ENCODE results near the gene TBX10.
A peak's percentile ranks its signal among the peaks of the same experiment; 100 is the strongest.
"Not testable (repeated sequence)": the region's sequence is repeated elsewhere in the genome, so short reads cannot be mapped to it uniquely, and the experiment has no call there.

Gene TBX10

GRCh38 chr11:67632982-67633755, 6.4 kb downstream of the TBX10 start:
- H3K27ac ChIP-seq = no peak overlapping the region
- no peak for DNase-seq (ENCODE audit: low read depth, low spot score)

DNA sequence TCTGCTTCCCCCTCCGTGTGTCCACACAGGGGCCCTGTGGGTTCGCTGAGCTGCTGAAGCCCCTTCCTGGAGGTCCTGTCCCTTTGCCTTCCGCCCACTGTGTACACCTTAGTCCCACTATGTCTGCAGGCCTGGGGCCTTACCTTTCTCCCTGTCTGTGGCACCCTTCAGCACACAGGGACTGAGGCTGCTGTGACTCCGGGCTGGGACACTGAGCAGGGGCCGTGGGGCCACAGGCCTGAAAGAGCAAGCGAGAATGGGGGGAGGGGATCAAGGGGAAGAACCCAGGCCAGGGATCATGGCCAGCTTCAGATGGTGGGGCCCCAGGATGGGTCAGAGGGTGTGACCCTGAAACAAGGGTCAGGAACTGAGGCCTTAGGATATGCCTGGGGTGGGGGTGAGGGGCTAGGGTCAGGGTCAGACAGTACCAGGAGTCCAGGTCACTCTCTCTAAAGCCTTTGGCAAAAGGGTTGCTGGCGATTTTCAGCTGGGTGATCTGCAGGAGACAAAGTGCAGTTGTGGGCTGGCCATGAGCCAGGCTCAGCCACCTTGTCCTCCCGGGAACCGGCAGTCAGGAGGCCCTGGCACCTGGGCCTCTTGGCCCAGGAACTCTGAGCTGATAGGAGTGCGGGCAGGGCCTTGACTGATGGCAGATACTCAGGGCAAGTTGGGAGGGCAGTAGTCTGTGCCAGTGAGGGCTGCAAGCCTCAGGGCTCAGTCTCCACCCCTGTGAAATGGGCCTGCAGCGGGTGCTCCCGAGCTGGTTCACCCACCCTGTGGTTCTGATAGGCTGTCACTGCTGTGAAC, 7.2 kb downstream of the TBX10 start:
- no peak for DNase-seq (ENCODE audit: low read depth, low spot score)
- H3K27ac ChIP-seq = no peak overlapping the region

GRCh38 chr11:67631853-67632174, 7.7 kb downstream of the TBX10 start:
- DNase-seq (ENCODE audit: low read depth, low spot score) = no peak
- H3K27ac ChIP-seq = no peak overlapping the region

- no peak for DNase-seq (ENCODE audit: low read depth, low spot score)
- no peak overlapping the region for H3K27ac ChIP-seq
These were observed 8.2 kb downstream of the TBX10 start for GRCh38 chr11:67631411-67631810.

- DNase-seq (ENCODE audit: low read depth, low spot score) = no peak
These were observed 8.6 kb downstream of the TBX10 start for GRCh38 chr11:67630943-67631331.

DNA sequence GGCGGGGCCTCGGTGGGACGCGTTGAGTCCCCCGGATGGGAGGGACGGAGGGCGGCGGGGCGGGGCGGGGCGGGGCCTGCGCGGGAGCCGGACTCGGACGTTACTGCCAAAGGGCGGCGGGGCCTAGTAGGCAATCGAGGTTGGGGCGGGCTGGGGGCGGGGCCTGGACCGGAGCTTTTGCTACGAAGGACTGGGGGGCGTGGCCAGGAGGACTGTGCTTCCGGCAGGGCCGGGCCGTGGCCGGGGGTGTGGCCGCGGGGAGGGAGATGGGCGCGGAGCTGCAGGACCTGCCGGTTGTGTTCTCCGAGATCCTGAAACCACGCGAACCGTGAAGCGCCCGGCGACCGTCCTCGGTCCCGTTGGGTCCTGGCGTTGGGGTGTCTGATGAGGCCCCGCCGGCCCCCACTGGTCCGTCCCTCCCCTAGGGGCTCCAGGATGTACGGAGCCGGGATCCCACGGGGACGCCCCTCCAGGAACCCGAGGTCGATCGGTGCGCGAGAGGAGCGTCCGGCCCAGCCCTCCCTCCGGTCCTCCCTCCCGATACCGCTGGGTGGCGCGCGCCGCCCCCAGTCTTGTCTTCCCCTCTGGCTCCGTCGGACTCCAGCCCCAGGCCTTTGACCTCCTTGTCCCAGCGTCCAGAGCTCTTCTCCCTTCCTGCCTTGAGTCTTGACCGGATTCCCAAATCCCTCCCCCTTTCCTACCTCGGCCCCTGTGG, 9.2 kb downstream of the TBX10 start:
- peak; percentile 79 for DNase-seq (ENCODE audit: low read depth, low spot score)
- H3K27ac ChIP-seq = peak overlapping the region; percentile 77

More at GRCh38 chr11:67630943-67631331, 8.6 kb downstream of the TBX10 start:
- peak overlapping the region; percentile 77 for H3K27ac ChIP-seq

GRCh38 chr11:67629386-67630227, 10.0 kb downstream of the TBX10 start, which contains the start of gene NUDT8:
Gene NUDT8 (minus strand): TSS chr11:67629937. CDS start chr11:67629911, 26 bp downstream.
- peak within 1 kb of the TSS; percentile 77 for H3K27ac ChIP-seq
- no peak for DNase-seq (ENCODE audit: low read depth, low spot score)

DNA sequence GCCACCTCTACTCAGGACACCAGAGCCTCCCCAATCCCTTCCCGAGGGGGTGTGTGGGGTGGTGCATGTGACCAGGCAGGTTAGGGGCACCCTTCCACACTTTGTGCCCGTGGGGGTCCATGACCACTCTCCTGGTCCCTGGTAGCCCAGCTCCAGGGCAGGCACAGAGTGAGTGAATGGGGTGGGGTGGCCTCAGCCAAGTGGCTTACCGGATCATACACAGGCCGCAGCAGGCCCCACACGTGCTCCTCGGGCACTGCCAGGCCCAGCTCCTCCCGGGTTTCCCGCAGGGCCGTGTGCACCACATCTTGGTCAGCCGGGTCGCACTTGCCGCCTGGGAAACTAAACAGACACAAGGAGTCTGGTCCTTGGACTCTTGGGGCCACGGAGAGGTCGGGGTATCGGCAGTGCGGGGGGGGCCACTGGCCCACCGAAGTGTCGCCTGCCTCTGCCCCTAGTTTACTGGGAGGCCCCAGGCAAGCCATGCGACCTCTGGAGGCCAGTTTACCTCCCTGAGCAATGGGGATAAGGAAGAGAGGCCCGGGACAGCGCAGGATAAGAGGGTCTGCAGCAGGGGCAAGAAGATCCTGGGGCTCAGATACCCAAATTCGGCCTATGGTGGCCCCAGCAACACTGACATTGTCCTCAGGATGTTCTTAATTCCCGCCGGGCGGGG, 10.7 kb downstream of the TBX10 start:
- no peak for DNase-seq (ENCODE audit: low read depth, low spot score)
- no peak overlapping the region for H3K27ac ChIP-seq

DNA sequence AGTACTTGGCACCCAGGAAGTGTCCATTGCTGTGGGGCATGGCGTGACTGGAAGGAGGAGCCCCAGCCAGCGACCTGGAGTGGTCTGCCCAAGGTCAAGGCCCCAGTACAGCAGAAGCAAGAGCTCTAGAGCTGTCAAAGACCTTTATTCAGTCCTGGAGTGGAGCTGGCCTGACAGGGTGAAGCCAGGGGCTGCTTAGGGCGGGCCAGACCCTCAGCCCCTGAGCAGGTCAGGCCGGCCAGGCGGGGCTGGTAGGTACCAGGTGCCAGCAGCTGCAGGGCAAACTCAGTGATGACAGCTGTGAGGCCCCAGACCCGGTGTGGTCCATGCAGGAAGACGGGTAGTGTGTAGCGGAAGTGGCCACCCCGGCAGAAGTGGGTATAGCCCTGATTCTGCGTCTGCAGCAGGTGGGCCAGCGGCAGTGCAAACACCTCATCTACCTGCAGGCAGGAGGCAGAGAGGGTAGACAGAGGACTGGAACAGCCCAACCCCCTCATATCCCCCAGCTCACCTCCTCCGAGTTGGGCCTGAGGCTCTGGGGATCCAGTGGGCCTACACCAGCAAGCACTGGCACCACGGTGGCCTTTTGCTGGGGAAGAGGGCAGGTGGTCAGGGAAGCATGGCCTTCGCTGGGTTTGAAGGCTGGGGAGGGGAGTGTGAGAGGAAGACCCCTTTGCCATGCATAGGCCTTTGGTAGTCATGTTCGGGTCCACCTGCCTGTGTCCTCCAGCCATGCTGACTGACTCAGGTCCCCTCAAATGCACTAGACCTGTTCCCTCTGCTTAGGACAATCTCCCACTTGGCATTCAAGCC, 11.5 kb downstream of the TBX10 start:
- no peak for DNase-seq (ENCODE audit: low read depth, low spot score)
- H3K27ac ChIP-seq = no peak overlapping the region

DNA sequence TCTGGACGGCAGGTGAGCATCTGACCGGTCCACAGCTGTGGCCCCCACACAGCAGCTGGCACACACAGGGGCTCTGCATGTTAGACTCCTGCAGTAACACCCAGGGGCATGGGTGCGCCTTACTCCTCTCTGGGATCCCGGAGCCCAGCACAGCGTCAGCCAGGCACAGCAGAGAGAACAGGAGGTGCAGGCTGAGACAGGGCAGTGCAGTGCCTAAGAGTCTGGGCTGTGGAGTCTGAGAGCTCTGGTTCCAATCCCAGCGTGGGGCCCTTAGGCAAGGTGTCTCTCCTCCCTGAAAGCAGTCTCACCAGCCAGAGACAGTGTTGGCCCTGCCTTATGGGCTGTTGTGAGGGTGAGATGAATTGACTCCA, 12.1 kb downstream of the TBX10 start:
- no peak overlapping the region for H3K27ac ChIP-seq

DNA sequence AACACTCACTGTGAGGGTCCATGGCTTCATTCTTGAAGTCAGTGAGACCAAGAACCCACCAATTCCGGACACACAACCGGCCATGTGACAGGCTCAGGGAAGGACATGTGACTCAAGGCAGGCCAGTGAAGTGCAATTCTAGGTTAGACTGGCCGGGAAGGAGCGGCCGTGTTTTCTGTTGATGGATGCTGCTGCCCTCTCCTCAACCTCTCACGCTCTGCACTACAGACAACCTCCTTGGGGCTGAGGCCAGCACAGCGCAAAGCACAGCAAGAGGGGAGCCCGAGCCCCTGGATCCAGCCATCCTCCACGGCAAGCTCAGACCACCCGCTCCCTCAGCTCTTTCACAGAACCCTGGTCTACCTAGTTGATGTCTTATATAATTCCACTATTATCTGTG, 12.6 kb downstream of the TBX10 start:
- no peak overlapping the region for H3K27ac ChIP-seq
- no peak for DNase-seq (ENCODE audit: low read depth, low spot score)

More for the DNA sequence above, 12.1 kb downstream of the TBX10 start:
- DNase-seq (ENCODE audit: low read depth, low spot score) = no peak

DNA sequence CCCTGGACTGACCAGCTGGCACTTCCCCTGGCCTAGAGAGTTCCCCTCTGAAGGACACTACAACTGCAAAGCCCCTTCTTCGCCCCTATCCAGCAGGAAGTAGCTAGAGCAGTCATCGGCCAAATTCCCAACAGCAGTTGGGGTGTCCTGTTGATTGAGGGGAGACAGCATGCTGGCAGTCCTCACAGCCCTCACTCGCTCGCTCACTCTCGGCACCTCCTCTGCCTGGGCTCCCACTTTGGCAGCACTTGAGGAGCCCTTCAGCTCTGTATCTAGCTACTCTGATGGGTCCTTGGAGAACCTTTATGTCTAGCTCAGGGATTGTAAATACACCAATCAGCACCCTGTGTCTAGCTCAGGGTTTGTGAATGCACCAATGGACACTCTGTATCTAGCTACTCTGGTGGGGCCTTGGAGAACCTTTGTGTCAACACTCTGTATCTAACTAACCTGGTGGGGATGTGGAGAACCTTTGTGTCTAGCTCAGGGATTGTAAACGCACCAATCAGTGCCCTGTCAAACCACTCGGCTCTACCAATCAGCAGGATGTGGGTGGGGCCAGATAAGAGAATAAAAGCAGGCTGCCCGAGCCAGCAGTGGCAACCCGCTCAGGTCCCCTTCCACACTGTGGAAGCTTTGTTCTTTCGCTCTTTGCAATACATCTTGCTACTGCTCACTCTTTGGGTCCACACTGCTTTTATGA, 13.3 kb downstream of the TBX10 start:
- not testable (repeated sequence) for H3K27ac ChIP-seq; DNase-seq (ENCODE audit: low read depth, low spot score)

DNA sequence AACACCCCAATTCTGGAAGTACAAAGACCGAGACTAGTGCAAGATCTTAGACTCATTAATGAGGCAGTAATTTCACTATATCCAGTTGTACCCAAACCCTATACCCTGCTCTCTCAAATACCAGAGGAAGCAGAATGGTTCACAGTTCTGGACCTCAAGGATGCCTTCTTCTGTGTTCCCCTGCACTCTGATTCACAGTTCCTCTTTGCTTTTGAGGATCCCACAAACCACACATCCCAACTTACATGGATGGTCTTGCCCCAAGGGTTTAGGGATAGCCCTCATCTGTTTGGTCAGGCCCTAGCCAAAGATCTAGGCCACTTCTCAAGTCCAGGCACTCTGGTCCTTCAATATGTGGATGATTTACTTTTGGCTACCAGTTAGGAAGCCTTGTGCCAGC, 15.8 kb downstream of the TBX10 start:
- not testable (repeated sequence) for H3K27ac ChIP-seq; DNase-seq (ENCODE audit: low read depth, low spot score)

GRCh38 chr11:67622905-67623304, 16.7 kb downstream of the TBX10 start:
- not testable (repeated sequence) for H3K27ac ChIP-seq; DNase-seq (ENCODE audit: low read depth, low spot score)

DNA sequence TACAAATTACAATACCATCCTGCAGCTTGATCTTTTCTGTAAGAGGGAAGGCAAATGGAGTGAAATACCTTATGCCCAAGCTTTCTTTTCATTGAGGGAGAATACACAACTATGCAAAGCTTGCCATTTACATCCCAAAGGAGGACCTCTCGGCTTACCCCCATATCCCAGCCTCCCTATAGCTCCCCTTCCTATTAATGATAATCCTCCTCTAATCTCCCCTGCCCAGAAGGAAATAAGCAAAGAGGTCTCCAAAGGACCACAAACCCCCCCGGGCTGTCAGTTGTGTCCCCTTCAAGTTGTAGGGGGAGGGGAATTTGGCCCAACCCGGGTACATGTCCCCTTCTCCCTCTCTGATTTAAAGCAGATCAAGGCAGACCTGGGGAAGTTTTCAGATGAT, 17.6 kb downstream of the TBX10 start:
- not testable (repeated sequence) for DNase-seq (ENCODE audit: low read depth, low spot score)

GRCh38 chr11:67620621-67621020, 18.9 kb downstream of the TBX10 start:
- not testable (repeated sequence) for DNase-seq (ENCODE audit: low read depth, low spot score); H3K27ac ChIP-seq

More for the DNA sequence above, 17.6 kb downstream of the TBX10 start:
- not testable (repeated sequence) for H3K27ac ChIP-seq

- H3K27ac ChIP-seq; DNase-seq (ENCODE audit: low read depth, low spot score): not testable (repeated sequence)
These were observed 19.6 kb downstream of the TBX10 start for GRCh38 chr11:67619683-67620618.
